Measurements from ENCODE around the gene KMT2C.

The KMT2C gene

GRCh38 chr7:152203095-152203494, 232.7 kb downstream of the KMT2C start (continued):
- no peak for TF ChIP-seq PATZ1 (tag by site-specific recombination; IDR thresholded peaks at IDR 0.05)

- POLR2A ChIA-PET: no interaction called here
- Histone ChIP-seq H3K36me3 (ENCODE audit: control insufficient read depth in 2 of 2, insufficient read depth in 1 of 2, low read length in 2 of 2) (peaks cover 0 to 34% of the 10 kb centered on the region in 2 experiments; a peak in 2 of 3 replicates), H3K4me3 (ENCODE audit: low read depth, low read length) (no peak overlapping the region), H3K9me3 (ENCODE audit: control insufficient read depth, insufficient read depth, low read depth, low read length) (no peaks in the 10 kb centered on the region), H3K4me1 (ENCODE audit: control insufficient read depth, insufficient read depth, low read length) (no peaks in the 10 kb centered on the region), H3K27ac (ENCODE audit: extremely low read depth, low read depth, low read length) (no peak overlapping the region)
- no peak for TF ChIP-seq ZNF529 (tag by site-specific recombination; IDR thresholded peaks at IDR 0.05; ENCODE audit: insufficient replicate concordance)
- TF ChIP-seq ZNF449 (tag by site-specific recombination; IDR thresholded peaks at IDR 0.05): no peak
- TF ChIP-seq RBAK (tag by site-specific recombination; IDR thresholded peaks at IDR 0.05): no peak
- TF ChIP-seq ZNF132 (tag by site-specific recombination; IDR thresholded peaks at IDR 0.05; ENCODE audit: borderline replicate concordance): no peak
- TF ChIP-seq ZNF248 (tag by site-specific recombination; IDR thresholded peaks at IDR 0.05): no peak
- TF ChIP-seq ZNF169 (tag by site-specific recombination; IDR thresholded peaks at IDR 0.05): no peak
- TF ChIP-seq ZSCAN30 (tag by site-specific recombination; IDR thresholded peaks at IDR 0.05): no peak
- TF ChIP-seq ZNF398 (tag by site-specific recombination; IDR thresholded peaks at IDR 0.05): no peak
- TF ChIP-seq GFI1B (tag by site-specific recombination; IDR thresholded peaks at IDR 0.05): no peak
- no peak for TF ChIP-seq ZNF148 (tag by site-specific recombination; IDR thresholded peaks at IDR 0.05; ENCODE audit: borderline replicate concordance)
- no peak for TF ChIP-seq ZNF488 (tag by site-specific recombination; IDR thresholded peaks at IDR 0.05)
- TF ChIP-seq ZNF518A (tag by site-specific recombination; conservative IDR thresholded peaks at IDR 0.05; ENCODE audit: low read depth): no peak
- no peak for TF ChIP-seq ZNF596 (tag by site-specific recombination; IDR thresholded peaks at IDR 0.05)
- TF ChIP-seq ZFP69B (tag by site-specific recombination; IDR thresholded peaks at IDR 0.05): no peak
- TF ChIP-seq ZBTB21 (tag by site-specific recombination; IDR thresholded peaks at IDR 0.05): no peak
- TF ChIP-seq ZNF510 (tag by site-specific recombination; IDR thresholded peaks at IDR 0.05; ENCODE audit: insufficient replicate concordance): no peak
- TF ChIP-seq ZNF292 (tag by site-specific recombination; IDR thresholded peaks at IDR 0.05; ENCODE audit: borderline replicate concordance, low read depth): no peak
- CTCF ChIA-PET: no interaction called here
These were observed 233.7 kb downstream of the KMT2C start for GRCh38 chr7:152202056-152202455.
